ENCODE measurements around the gene ZNF326. TPM values are rescaled to one million over a fixed set of nuclear protein-coding genes. Genes with fewer than 3 reads are reported as not detected.

ZNF326 gene
- total RNA-seq, 1 donor from 2014 or later = 39.1 TPM

GRCh38 chr1:90074137-90074536 lies 79.2 kb downstream of the ZNF326 start:
- Mint-ChIP-seq H3K27ac (no peak overlapping the region), H3K4me1 (ENCODE audit: unreplicated experiment) (peaks cover 10% of the 10 kb centered on the region), H3K4me3 (no peak overlapping the region), H3K36me3 (no peaks in the 10 kb centered on the region), H3K9me3 (peaks cover 8% of the 10 kb centered on the region), H3K27me3 (peaks cover 19% of the 10 kb centered on the region)
- TF ChIP-seq CTCF (conservative IDR thresholded peaks at IDR 0.05) = no peak
- DNase-seq (ENCODE audit: extremely low spot score, unreplicated experiment) = no peak

- Mint-ChIP-seq H3K9me3 (peaks cover 8% of the 10 kb centered on the region), H3K36me3 (no peaks in the 10 kb centered on the region), H3K27me3 (peaks cover 19% of the 10 kb centered on the region), H3K4me3 (no peak overlapping the region), H3K27ac (no peak overlapping the region), H3K4me1 (ENCODE audit: unreplicated experiment) (peaks cover 10% of the 10 kb centered on the region)
- no peak for DNase-seq (ENCODE audit: extremely low spot score, unreplicated experiment)
- no peak for TF ChIP-seq CTCF (conservative IDR thresholded peaks at IDR 0.05)
Observed at GRCh38 chr1:90074566-90074965, 79.7 kb downstream of the ZNF326 start.

- no peak for TF ChIP-seq CTCF (conservative IDR thresholded peaks at IDR 0.05)
- H3K4me3 Mint-ChIP-seq = no peak overlapping the region
- no peaks in the 10 kb centered on the region for H3K36me3 Mint-ChIP-seq
- DNase-seq (ENCODE audit: extremely low spot score, unreplicated experiment) = no peak
- no peak overlapping the region for H3K27ac Mint-ChIP-seq
- peaks cover 8% of the 10 kb centered on the region for H3K9me3 Mint-ChIP-seq
- H3K4me1 Mint-ChIP-seq (ENCODE audit: unreplicated experiment) = peaks cover 10% of the 10 kb centered on the region
- H3K27me3 Mint-ChIP-seq = peaks cover 16% of the 10 kb centered on the region
Observed at GRCh38 chr1:90074970-90075391, 80.1 kb downstream of the ZNF326 start.

- no peak for DNase-seq (ENCODE audit: extremely low spot score, unreplicated experiment)
- no peak for TF ChIP-seq CTCF (conservative IDR thresholded peaks at IDR 0.05)
- no peak overlapping the region for H3K4me3 Mint-ChIP-seq
- H3K9me3 Mint-ChIP-seq = no peaks in the 10 kb centered on the region
- no peaks in the 10 kb centered on the region for H3K4me1 Mint-ChIP-seq (ENCODE audit: unreplicated experiment)
- peaks cover 39% of the 10 kb centered on the region for H3K27me3 Mint-ChIP-seq
- H3K36me3 Mint-ChIP-seq = no peaks in the 10 kb centered on the region
- H3K27ac Mint-ChIP-seq = no peak overlapping the region
Observed at GRCh38 chr1:90083995-90084394, 89.1 kb downstream of the ZNF326 start.

Other genes with a start within 250 kb of the ZNF326 start
- 31.1 and 31.9 TPM in 2 replicates for gene LRRC8D, start 174.1 kb upstream of the ZNF326 start, total RNA-seq (ENCODE audit: low replicate concordance)